HG03354 (cell line): ENCODE data around the gene STUB1.

Experiments used
- ATAC-seq: cut with Tn5 transposase; IDR thresholded peaks from one replicate; pipeline ENCODE4 v1.9.1; 2021; ENCODE audit warnings: mild to moderate bottlenecking; ENCODE audit not compliant: unreplicated experiment, poor library complexity, severe bottlenecking

STUB1 gene

DNA sequence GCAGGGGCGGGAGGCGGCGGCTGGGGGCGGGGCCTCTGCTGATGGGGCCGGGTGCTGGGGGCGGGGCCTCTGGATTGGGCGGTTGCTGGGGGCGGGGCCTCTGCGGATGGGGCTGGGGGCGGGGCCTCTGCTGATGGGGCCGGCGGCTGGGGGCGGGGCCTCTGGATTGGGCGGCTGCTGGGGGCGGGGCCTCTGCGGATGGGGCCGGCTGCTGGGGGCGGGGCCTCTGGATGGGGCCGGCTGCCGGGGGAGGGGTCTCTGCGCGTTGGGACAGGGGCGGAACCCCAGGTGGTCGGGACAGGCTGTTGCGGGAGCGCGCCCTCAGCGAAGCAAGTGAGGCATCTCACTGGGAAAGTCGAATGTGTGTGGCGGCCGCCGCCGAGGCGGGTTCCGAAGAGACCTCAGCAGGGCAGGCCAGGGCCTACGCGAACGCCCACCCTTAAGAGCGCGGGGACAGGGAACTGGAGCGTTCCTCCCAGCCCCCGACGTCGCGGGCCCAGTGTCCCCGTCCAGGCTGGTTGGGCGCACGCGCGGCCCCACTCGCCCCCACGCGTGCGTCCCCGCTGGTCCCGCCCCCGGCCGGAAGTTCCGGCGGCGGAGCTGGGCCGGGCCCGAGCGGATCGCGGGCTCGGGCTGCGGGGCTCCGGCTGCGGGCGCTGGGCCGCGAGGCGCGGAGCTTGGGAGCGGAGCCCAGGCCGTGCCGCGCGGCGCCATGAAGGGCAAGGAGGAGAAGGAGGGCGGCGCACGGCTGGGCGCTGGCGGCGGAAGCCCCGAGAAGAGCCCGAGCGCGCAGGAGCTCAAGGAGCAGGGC lies at the start of gene STUB1:
Gene STUB1 (plus strand): TSS at position 597 of the 811 bp plus-strand sequence. CDS start 116 bp downstream, at position 713.
- ATAC-seq: peak; percentile 47

GRCh38 chr16:630815-631405 lies 49.3 kb upstream of the STUB1 start, which contains the start of gene WFIKKN1:
TSS of gene WFIKKN1 (plus strand) at chr16:630985. CDS start at chr16:631254, 269 bp downstream.
- ATAC-seq: no peak

- ATAC-seq: no peak
These were observed 48.3 kb upstream of the STUB1 start for GRCh38 chr16:631808-632358.

- ATAC-seq: no peak
These were observed 47.5 kb upstream of the STUB1 start for GRCh38 chr16:632486-633335.

DNA sequence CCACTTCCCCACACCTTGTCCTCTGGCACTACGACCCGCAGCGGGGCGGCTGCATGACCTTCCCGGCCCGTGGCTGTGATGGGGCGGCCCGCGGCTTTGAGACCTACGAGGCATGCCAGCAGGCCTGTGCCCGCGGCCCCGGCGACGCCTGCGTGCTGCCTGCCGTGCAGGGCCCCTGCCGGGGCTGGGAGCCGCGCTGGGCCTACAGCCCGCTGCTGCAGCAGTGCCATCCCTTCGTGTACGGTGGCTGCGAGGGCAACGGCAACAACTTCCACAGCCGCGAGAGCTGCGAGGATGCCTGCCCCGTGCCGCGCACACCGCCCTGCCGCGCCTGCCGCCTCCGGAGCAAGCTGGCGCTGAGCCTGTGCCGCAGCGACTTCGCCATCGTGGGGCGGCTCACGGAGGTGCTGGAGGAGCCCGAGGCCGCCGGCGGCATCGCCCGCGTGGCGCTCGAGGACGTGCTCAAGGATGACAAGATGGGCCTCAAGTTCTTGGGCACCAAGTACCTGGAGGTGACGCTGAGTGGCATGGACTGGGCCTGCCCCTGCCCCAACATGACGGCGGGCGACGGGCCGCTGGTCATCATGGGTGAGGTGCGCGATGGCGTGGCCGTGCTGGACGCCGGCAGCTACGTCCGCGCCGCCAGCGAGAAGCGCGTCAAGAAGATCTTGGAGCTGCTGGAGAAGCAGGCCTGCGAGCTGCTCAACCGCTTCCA lies 46.7 kb upstream of the STUB1 start:
- no peak for ATAC-seq

- no peak for ATAC-seq
These were observed 46.0 kb upstream of the STUB1 start for GRCh38 chr16:634051-634670.

DNA sequence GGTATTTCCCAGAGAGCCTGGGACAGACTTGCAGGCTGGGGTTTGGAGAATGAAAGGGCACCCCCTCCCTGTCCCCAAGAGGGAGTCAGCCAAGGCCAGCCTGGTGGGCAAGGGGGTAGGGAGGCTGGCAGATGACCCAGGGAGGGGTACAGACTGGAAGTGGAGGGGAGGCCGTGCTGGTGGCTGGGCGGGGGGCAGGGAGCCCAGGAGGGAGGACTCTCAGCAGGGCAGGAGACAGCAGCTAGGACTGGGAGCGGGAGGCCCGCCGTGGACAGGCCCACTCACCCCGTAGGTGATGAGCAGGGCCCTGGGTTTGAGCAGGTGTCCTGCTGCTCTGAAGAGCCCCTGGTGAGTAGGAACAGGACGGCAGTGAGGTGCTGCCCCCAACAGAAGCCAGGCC lies 45.2 kb upstream of the STUB1 start:
- no peak for ATAC-seq

GRCh38 chr16:635573-636205 lies 44.5 kb upstream of the STUB1 start:
- ATAC-seq: peak; percentile 6

- peak; percentile 86 for ATAC-seq
These were observed 43.8 kb upstream of the STUB1 start, which contains the start of gene METTL26 for GRCh38 chr16:636206-637080. TSS of gene METTL26 (minus strand) at chr16:636305. CDS start at chr16:636290, 15 bp downstream.

DNA sequence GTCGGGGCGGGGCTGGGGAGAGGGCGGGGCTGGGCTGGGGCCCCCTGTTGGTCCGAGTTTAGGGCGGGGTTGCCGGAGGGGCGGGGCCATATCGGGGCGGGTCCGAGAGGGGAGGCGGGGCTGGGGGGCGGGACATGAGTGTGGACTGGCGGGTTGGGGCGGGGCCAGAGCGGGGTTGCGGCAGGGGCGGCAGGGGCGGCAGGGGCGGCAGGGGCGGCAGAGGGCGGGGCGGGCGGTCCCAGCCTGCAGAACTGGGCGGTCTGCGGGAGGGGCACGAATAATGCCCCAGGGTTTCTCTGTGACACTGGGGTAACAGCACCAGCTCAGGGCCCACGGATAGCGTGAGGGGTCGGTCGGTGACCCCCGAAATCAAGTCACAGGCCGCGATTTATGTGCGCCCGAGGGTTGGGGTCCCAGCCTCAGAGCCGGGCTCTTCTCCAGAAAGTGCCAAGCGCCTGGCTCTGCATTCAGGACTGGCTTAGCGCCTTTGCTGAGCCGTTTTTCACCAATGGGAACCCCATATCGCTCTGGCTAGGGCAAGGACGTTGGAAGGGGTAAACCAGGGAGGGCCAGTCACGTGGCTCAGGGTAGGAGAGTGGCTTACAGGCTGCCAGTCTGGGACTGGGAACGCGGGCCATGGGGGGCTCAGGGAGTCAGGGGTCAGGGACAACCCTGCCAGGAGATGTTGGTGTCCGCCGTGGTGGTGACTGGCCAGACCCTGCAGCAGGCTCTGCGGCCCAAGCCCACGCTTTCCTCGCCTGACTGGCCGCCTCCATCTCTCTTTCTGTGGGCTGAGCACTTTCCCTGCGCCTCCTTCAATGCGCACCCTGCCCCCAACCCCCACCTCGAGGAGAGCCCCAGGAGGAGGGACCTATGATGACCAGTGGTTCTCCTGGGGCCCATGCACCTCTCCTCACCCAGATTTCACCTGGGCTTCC lies 42.9 kb upstream of the STUB1 start:
- ATAC-seq: no peak

GRCh38 chr16:638034-638543 lies 42.1 kb upstream of the STUB1 start:
- no peak for ATAC-seq

- ATAC-seq: no peak
These were observed 41.4 kb upstream of the STUB1 start for GRCh38 chr16:638836-639235.

GRCh38 chr16:640614-641013 lies 39.6 kb upstream of the STUB1 start:
- no peak for ATAC-seq

GRCh38 chr16:641326-642188 lies 38.7 kb upstream of the STUB1 start, which contains the start of gene MCRIP2:
TSS of gene MCRIP2 (plus strand) at chr16:641828. CDS start at chr16:641992, 164 bp downstream.
- ATAC-seq: peak; percentile 48
